ENCODE results near the gene KSR1.
"Not testable (repeated sequence)": the region's sequence is repeated elsewhere in the genome, so short reads cannot be mapped to it uniquely, and the experiment has no call there.

DNA sequence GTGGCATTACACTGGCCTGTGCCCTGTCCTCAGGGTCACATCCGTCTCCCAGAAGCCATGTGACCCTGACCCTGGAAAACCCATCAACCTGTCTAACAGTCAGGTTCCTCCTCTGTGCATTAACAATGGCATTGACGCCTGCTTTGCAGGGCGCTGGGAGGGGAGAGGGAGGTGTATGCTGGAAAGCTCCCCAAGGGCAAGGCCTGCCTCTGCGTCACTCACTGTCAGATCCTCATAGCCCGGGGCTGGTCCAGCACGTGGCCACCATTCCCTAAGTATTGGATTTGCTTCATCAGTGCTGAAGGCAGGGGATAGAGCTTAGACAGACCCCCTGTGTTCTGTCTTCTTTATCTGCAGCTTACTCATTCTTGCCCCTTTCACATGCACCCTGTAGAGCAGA lies 210.0 kb downstream of the KSR1 start:
- TF ChIP-seq POLR2A (IDR thresholded peaks at IDR 0.05); POLR2AphosphoS5 (IDR thresholded peaks at IDR 0.05; ENCODE audit: insufficient read depth in 1 of 2, low read depth in 1 of 2): not testable (repeated sequence)
- TF ChIP-seq, protein P1, sequence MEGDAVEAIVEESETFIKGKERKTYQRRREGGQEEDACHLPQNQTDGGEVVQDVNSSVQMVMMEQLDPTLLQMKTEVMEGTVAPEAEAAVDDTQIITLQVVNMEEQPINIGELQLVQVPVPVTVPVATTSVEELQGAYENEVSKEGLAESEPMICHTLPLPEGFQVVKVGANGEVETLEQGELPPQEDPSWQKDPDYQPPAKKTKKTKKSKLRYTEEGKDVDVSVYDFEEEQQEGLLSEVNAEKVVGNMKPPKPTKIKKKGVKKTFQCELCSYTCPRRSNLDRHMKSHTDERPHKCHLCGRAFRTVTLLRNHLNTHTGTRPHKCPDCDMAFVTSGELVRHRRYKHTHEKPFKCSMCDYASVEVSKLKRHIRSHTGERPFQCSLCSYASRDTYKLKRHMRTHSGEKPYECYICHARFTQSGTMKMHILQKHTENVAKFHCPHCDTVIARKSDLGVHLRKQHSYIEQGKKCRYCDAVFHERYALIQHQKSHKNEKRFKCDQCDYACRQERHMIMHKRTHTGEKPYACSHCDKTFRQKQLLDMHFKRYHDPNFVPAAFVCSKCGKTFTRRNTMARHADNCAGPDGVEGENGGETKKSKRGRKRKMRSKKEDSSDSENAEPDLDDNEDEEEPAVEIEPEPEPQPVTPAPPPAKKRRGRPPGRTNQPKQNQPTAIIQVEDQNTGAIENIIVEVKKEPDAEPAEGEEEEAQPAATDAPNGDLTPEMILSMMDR (IDR thresholded peaks at IDR 0.05): not testable (repeated sequence)

Data from vagina (tissue), 2 donors.